NCI-H2171 treated with DMSO at 0.1 percent for 48 hours (cell line): ENCODE data around the gene ACADM.
"Not testable (repeated sequence)": the region's sequence is repeated elsewhere in the genome, so short reads cannot be mapped to it uniquely, and the experiment has no call there.

Experiments used
- DNase-seq: peaks from one replicate; lab custom pipeline; 2025; lab: John Stamatoyannopoulos, UW

The ACADM gene

GRCh38 chr1:75794382-75794781, 69.9 kb downstream of the ACADM start:
- no peak for DNase-seq

GRCh38 chr1:75795703-75796193, 71.2 kb downstream of the ACADM start:
- DNase-seq: no peak

- DNase-seq: no peak
Observed at GRCh38 chr1:75796376-75797272, 72.1 kb downstream of the ACADM start, which contains the start of gene MSH4. Gene MSH4, plus strand, starts transcription at chr1:75796882. Its CDS starts 104 bp downstream, at chr1:75796986.

DNA sequence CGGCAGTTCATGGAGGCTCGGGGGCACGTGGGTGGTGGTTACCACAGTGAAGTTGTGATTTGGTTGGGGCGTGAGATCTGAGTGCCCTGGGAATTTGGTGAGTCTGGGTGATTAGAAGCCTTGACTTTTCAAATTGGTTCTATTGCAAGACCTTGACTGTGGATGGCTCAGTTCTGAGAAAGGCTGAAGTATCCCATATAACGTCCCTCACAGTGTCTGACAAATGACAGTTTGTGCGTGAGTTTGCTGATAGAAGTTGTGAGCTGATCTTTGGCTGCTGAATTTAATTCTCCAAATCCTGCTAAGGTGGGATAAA, 72.7 kb downstream of the ACADM start:
- DNase-seq: no peak

DNA sequence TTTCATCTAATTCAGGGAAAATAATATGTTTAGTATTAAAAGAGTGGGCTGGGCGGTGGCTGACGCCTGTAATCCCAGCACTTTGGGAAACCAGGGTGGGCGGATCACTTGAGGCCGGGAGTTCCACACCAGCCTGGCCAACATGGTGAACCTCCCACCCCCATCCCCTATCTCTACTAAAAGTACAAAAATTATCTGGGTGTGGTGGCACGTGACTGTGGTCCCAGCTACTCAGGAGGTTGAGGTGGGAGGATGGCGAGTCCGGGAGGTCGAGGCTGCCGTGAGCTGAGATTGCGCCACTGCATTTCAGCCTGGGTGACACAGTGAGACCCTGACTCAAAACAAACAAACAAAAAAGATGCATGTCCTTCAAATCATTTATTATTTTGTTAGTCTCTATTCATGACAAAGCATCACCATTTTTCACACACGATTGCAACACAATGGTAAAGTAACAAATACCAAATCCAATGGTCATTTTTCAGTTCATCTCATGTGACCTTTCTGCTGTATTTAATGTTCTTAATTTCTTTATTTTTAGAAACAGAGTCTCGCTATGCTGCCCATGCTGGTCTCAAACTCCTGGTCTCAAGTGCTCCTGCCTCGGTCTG, 73.2 kb downstream of the ACADM start:
- no peak for DNase-seq

GRCh38 chr1:75801480-75801879, 77.0 kb downstream of the ACADM start:
- DNase-seq: not testable (repeated sequence)

DNA sequence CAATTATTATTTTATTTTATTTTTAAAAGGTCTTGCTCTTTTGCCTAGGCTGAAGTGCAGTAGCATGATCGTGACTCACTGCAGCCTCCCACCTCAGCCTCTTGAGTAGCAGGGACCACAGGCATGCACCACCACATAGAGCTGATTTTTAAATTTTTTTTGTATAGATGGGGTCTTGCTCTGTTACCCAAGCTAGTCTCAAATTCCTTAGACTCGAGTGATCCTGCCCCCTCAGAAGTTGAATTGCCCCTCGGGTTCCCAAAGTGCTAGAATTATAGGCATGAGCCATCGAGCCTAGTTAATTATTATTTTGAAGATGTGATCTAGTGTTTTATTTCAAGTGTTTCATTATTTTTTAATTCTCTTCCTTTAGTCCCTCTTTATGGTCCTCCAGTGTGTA, 84.4 kb downstream of the ACADM start:
- no peak for DNase-seq

DNA sequence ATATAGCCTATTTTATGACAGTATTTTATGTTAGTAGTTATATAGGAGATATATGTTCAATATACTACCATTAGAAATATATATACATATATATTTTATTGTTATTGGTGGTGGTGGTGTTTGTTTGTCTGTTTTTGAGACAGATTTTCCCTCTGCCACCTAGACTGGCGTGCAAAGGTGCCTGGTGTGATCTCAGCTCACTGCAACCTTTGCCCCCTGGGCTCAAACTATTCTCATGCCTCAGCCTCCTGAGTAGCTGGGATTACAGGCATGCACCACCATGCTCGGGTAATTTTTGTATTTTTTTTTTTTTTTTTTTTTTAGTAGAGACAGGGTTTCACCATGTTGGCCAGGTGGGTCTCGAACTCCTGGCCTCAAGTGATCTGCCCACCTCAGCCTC, 85.6 kb downstream of the ACADM start:
- not testable (repeated sequence) for DNase-seq

DNA sequence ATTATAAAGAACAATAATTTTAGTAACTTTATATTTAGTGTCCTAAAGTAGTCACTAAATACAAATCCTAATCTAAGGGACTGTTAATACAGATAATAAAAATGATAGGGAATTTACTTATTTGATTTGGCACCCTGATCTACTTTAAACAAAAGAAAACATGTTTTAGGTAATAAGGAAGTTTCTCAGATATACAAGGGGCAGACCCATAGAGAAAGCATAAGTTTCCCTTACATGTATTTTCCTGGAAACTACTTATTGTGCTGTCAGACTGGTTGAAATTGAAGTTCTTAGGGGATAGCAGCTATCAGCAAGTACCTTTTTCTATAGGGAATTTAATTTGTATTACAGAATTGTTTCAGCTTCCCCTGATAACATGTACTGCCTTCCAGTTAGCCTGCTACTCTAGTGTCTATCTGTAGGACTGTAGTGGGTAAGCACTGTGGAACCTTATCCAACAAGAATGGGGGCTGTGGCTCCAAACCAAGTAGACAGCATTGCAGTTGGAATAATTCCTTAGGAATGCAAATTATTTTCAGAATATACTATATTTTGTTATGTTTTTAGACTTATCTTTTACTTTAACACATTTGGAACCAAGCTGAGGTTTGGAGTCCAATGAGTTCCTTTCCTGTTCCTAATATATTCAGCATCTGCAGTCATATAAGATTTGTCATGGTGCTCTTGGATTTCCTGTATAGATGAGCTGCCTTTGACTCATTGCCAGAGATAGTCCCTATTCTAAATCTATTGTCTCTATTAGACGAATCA, 86.9 kb downstream of the ACADM start:
- no peak for DNase-seq

- no peak for DNase-seq
Observed at GRCh38 chr1:75812065-75812464, 87.6 kb downstream of the ACADM start.
